Measurements from ENCODE around the gene A3GALT2. TPM values are rescaled to one million over a fixed set of nuclear protein-coding genes. Genes with fewer than 3 reads are reported as not detected.
A peak's percentile ranks its signal among the peaks of the same experiment; 100 is the strongest.

A3GALT2 gene
- polyA plus RNA-seq, 3 donors: not detected

DNA sequence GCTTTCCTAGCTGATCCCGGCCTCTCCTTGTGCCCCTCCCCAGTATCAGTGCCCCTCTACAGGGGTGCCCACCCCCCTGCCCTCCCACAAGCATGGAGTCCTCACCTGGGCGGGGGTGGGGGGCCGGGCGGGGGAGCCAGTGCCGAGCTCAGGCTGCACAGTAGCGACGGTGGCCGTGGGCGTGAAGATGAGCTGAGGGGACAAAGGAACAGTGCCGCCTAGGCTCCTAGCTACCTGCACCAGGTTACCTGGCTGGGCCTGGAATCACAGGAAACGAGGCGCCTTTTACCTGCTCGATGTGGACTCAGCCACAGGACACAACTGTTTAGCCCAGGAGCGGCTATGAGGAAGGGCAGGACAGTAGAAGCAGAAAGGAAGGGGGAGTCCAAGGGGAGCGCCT, 47.5 kb upstream of the A3GALT2 start:
- Histone ChIP-seq H4K20me1 (ENCODE audit: insufficient read depth, low read length) (no peaks in the 10 kb centered on the region), H3K4me3 (replicated peaks in 1 of 3; ENCODE audit: low read depth in 2 of 3, low read length in 3 of 3) (no peak overlapping the region), H3K27me3 (ENCODE audit: control insufficient read depth in 2 of 2, insufficient read depth in 2 of 2, low read length in 2 of 2) (no peaks in the 10 kb centered on the region), H3K9ac (ENCODE audit: insufficient read depth, low read length, poor library complexity, severe bottlenecking) (no peak overlapping the region), H3K9me3 (replicated peaks in 1 of 2; ENCODE audit: control insufficient read depth in 1 of 2, insufficient read depth in 1 of 2, low read length in 2 of 2) (no peaks in the 10 kb centered on the region), H3K36me3 (replicated peaks in 1 of 2; ENCODE audit: control insufficient read depth in 1 of 2, insufficient read depth in 2 of 2, low read length in 2 of 2) (no peaks in the 10 kb centered on the region), H2AFZ (ENCODE audit: insufficient read depth, low read depth, low read length, poor library complexity, severe bottlenecking) (no peak overlapping the region), H3K27ac (ENCODE audit: low read depth in 1 of 2, low read length in 2 of 2) (no peak overlapping the region), H3K4me1 (ENCODE audit: control insufficient read depth in 1 of 2, insufficient read depth in 2 of 2, low read length in 2 of 2) (peaks cover 12 to 13% of the 10 kb centered on the region in 2 donors), H3K4me2 (replicated peaks; ENCODE audit: extremely low read depth, low read length, poor library complexity, severe bottlenecking) (no peak overlapping the region), H3K79me2 (ENCODE audit: insufficient read depth, low read length) (no peaks in the 10 kb centered on the region)
- H3K36me3 Mint-ChIP-seq: peaks cover 17 to 24% of the 10 kb centered on the region in 2 donors
- H3K9me3 Mint-ChIP-seq: no peaks in the 10 kb centered on the region
- no peak overlapping the region for H3K4me3 Mint-ChIP-seq
- no peak overlapping the region for H3K27ac Mint-ChIP-seq
- DNase-seq: no peak
- intact Hi-C loops (cut with micrococcal nuclease): loop anchor here in 1 of 2 donors (10.0 kb wide), 1 partner anchor 96 kb away; no protein-coding TSS in a partner anchor
- 98% methylated on average over 15 of the region's 15 CpGs for WGBS (ENCODE audit: insufficient coverage)
- H3K27me3 Mint-ChIP-seq (ENCODE audit: low read depth in 3 of 3): peaks cover 0 to 4% (median 3%) of the 10 kb centered on the region in 3 donors
- TF ChIP-seq, protein P1, sequence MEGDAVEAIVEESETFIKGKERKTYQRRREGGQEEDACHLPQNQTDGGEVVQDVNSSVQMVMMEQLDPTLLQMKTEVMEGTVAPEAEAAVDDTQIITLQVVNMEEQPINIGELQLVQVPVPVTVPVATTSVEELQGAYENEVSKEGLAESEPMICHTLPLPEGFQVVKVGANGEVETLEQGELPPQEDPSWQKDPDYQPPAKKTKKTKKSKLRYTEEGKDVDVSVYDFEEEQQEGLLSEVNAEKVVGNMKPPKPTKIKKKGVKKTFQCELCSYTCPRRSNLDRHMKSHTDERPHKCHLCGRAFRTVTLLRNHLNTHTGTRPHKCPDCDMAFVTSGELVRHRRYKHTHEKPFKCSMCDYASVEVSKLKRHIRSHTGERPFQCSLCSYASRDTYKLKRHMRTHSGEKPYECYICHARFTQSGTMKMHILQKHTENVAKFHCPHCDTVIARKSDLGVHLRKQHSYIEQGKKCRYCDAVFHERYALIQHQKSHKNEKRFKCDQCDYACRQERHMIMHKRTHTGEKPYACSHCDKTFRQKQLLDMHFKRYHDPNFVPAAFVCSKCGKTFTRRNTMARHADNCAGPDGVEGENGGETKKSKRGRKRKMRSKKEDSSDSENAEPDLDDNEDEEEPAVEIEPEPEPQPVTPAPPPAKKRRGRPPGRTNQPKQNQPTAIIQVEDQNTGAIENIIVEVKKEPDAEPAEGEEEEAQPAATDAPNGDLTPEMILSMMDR (IDR thresholded peaks at IDR 0.05): no peak
- peaks cover 16% of the 10 kb centered on the region for H3K4me1 Mint-ChIP-seq

DNA sequence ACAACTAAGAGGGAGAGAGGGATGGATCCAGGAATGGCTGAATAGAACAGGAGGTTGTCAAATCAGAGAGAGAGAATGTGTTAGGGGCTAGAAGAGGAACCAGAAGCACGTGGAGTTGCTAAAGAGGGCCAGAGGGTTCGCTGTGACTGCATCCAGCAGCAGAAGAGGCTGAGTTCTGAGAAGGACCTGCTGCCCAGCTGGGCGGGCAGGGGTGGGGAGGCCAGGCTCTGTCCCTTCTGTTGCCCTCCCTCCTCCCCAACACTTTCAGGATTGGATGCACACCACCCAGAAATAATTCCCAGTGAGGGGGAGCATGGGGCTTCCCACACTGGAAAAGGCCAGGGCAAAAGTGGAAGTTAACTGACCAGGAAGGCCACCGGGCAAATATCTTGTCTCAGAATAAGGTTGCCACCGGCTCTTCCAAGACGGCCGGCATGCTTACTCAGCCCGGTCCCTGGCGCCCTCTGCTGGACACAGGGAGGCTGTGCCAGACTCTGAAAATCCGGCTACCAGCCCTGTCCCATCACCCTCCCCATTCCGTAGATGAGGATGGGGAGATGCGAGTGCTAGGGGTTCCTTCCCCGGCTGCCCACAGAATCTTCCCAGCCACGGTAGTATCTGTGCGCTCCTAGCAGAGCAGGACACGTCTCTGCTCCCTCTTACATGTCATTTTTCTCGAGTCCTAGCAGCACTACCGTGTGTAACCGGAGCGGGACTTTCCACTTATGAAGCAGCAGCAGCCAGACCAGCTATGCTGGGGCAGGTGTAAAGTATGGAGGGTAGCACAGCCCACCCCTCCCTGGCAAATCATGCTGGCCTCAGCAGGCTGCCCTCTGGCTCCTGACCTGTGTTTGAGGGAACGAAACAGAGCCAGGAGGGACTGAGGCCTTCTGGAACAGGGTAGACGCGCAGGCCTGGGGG, 46.8 kb upstream of the A3GALT2 start:
- H3K4me3 Mint-ChIP-seq: peak overlapping the region in 1 of 2 donors; percentile 60
- H3K4me3 ChIP-seq (replicated peaks in 1 of 3; ENCODE audit: low read depth in 2 of 3, low read length in 3 of 3): no peak overlapping the region
- H3K27me3 Mint-ChIP-seq (ENCODE audit: low read depth in 3 of 3): peaks cover 0 to 4% (median 3%) of the 10 kb centered on the region in 3 donors
- no peaks in the 10 kb centered on the region for H3K36me3 ChIP-seq (replicated peaks in 1 of 2; ENCODE audit: control insufficient read depth in 1 of 2, insufficient read depth in 2 of 2, low read length in 2 of 2)
- peak; percentile 71 to 83 (median 80) for DNase-seq
- H3K36me3 Mint-ChIP-seq: peaks cover 15 to 23% of the 10 kb centered on the region in 2 donors
- H3K4me2 ChIP-seq (replicated peaks; ENCODE audit: extremely low read depth, low read length, poor library complexity, severe bottlenecking): peak overlapping the region; percentile 15
- H4K20me1 ChIP-seq (ENCODE audit: insufficient read depth, low read length): no peaks in the 10 kb centered on the region
- peaks cover 12 to 13% of the 10 kb centered on the region in 2 donors for H3K4me1 ChIP-seq (ENCODE audit: control insufficient read depth in 1 of 2, insufficient read depth in 2 of 2, low read length in 2 of 2)
- intact Hi-C loops (cut with micrococcal nuclease): loop anchor here (1.0 to 10.0 kb wide), 3 partner anchors 72 to 97 kb away; no protein-coding TSS in a partner anchor
- no peak overlapping the region for H3K9ac ChIP-seq (ENCODE audit: insufficient read depth, low read length, poor library complexity, severe bottlenecking)
- no peaks in the 10 kb centered on the region for H3K9me3 Mint-ChIP-seq
- H3K27me3 ChIP-seq (ENCODE audit: control insufficient read depth in 2 of 2, insufficient read depth in 2 of 2, low read length in 2 of 2): no peaks in the 10 kb centered on the region
- TF ChIP-seq, protein P1 (IDR thresholded peaks at IDR 0.05): peak; percentile 96
- no peak overlapping the region for H2AFZ ChIP-seq (ENCODE audit: insufficient read depth, low read depth, low read length, poor library complexity, severe bottlenecking)
- peak overlapping the region in 5 of 7 donors; percentile 45 to 82 (median 65) for H3K27ac Mint-ChIP-seq
- 39% methylated on average over 9 of the region's 23 CpGs for WGBS (ENCODE audit: insufficient coverage)
- H3K79me2 ChIP-seq (ENCODE audit: insufficient read depth, low read length): no peaks in the 10 kb centered on the region
- H3K4me1 Mint-ChIP-seq: peaks cover 16% of the 10 kb centered on the region
- no peaks in the 10 kb centered on the region for H3K9me3 ChIP-seq (replicated peaks in 1 of 2; ENCODE audit: control insufficient read depth in 1 of 2, insufficient read depth in 1 of 2, low read length in 2 of 2)
- no peak overlapping the region for H3K27ac ChIP-seq (ENCODE audit: low read depth in 1 of 2, low read length in 2 of 2)

Measured in CD14-positive monocyte (primary cell).